ENCODE measurements around the gene TNFRSF1A. TPM values are rescaled to one million over a fixed set of nuclear protein-coding genes. Genes with fewer than 3 reads are reported as not detected.

The TNFRSF1A gene
- total RNA-seq, 1 experiment from 2014 or later, result 59.9 TPM

GRCh38 chr12:6362403-6362802 lies 20.5 kb upstream of the TNFRSF1A start:
- Histone ChIP-seq H3K9me3 (ENCODE audit: control insufficient read depth, low read depth, low read length) (no peaks in the 10 kb centered on the region), H3K9ac (ENCODE audit: extremely low read depth, insufficient read length, low read length) (no peak overlapping the region), H4K20me1 (ENCODE audit: control insufficient read depth, insufficient read depth, insufficient read length) (no peaks in the 10 kb centered on the region), H3K4me1 (ENCODE audit: insufficient read depth, low read length) (no peaks in the 10 kb centered on the region), H3K14ac (ENCODE audit: insufficient read depth, low read length) (no peak overlapping the region), H3K23ac (ENCODE audit: insufficient read length, low read depth, low read length) (no peak overlapping the region), H3T11ph (ENCODE audit: low read length) (no peak overlapping the region), H3K27me3 (ENCODE audit: insufficient read depth, low read length) (no peaks in the 10 kb centered on the region), H4K8ac (replicated peaks; ENCODE audit: insufficient read length, low read depth, low read length) (no peak overlapping the region), H3K79me2 (ENCODE audit: insufficient read depth, low read length) (peaks cover under 1% of the 10 kb centered on the region; the same call in 1 of the 2 replicates), H3K18ac (ENCODE audit: insufficient read length, low read depth, low read length) (no peak overlapping the region), H4K91ac (ENCODE audit: insufficient read length, low read depth, low read length) (no peak overlapping the region), H2AK5ac (ENCODE audit: insufficient read length, low read length) (no peak overlapping the region), H3K4ac (ENCODE audit: low read depth, low read length) (no peak overlapping the region), H2BK5ac (ENCODE audit: insufficient read length, low read length) (no peak overlapping the region), H4K5ac (ENCODE audit: insufficient read length, low read depth, low read length) (no peak overlapping the region), H3K79me1 (ENCODE audit: insufficient read depth, low read depth, low read length, poor library complexity, severe bottlenecking) (no peaks in the 10 kb centered on the region), H3K4me2 (ENCODE audit: insufficient read depth, insufficient read length, low read length) (no peak overlapping the region), H2AFZ (ENCODE audit: low read length) (no peak overlapping the region), H2BK15ac (ENCODE audit: low read depth, low read length) (no peak overlapping the region), H3K23me2 (ENCODE audit: insufficient read length, low read depth, low read length, poor library complexity, severe bottlenecking) (peaks cover 4% of the 10 kb centered on the region), H2BK20ac (ENCODE audit: low read depth, low read length, poor library complexity, severe bottlenecking) (no peak overlapping the region), H3K27ac (ENCODE audit: insufficient read length, low read depth, low read length) (no peak overlapping the region), H3K56ac (ENCODE audit: insufficient read length, low read depth, low read length) (no peak overlapping the region), H2BK120ac (ENCODE audit: low read depth, low read length, poor library complexity, severe bottlenecking) (no peak overlapping the region), H2BK12ac (ENCODE audit: insufficient read length, low read depth, low read length) (no peak overlapping the region)
- Mint-ChIP-seq H3K4me3 (no peak overlapping the region), H3K27me3 (ENCODE audit: low read depth) (no peaks in the 10 kb centered on the region), H3K36me3 (ENCODE audit: insufficient read depth in 1 of 3, low read depth in 3 of 3) (peaks cover 24 to 63% (median 60%) of the 10 kb centered on the region in 3 experiments), H3K4me1 (peaks cover 5 to 7% of the 10 kb centered on the region in 2 experiments), H3K9me3 (no peaks in the 10 kb centered on the region; a peak in 1 of 5 replicates), H3K27ac (peak overlapping the region in 2 of 3 experiments; percentile 8 to 71; a peak in 4 of 7 replicates)
- TF ChIP-seq CTCF (conservative IDR thresholded peaks at IDR 0.05), result no peak
- no CpG with 5 or more reads among the region's 3 CpGs for WGBS (ENCODE audit: extremely low coverage, insufficient read length, low lambda C conversion rate)
- DNase-seq, result no peak

Data from H9 (cell line).